ENCODE measurements around the gene RSBN1L. TPM values are rescaled to one million over a fixed set of nuclear protein-coding genes. Genes with fewer than 3 reads are reported as not detected.

Gene RSBN1L
- total RNA-seq, 1 experiment from 2014 or later, result 15.5 TPM

DNA sequence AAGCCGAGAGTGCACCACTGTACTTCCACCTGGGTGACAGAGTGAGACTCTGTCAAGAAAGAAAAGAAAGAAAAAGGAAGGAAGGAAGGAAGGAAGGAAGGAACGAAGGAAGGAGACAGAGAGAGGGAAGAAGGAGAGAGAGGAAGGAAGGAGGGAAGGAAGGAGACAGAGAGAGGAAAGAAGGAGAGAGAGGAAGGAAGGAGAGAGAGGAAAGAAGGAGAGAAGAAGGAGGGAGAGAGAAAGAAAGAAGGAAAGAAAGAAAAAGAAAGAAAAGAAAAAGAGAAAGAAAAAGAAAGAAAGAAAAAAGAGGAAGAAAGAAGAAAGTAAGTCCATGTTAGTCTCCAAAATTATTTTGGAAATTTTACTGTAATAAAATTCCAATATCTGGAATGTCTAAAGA lies 33.4 kb upstream of the RSBN1L start:
- no peaks in the 10 kb centered on the region for H4K20me1 ChIP-seq (ENCODE audit: insufficient read depth)
- POLR2A ChIA-PET, result no interaction called here
- H3K4me2 ChIP-seq (ENCODE audit: low read length), result no peak overlapping the region
- H3K9ac ChIP-seq (ENCODE audit: low read length), result no peak overlapping the region
- ATAC-seq (no peak), DNase-seq (ENCODE audit: low read depth, low spot score) (no peak)
- RAD21 ChIA-PET (ENCODE audit: low non-redundant PET in 1 of 2, low total read pairs in 2 of 2, uncharacterized antibody in 2 of 2, unreplicated experiment in 2 of 2), result no interaction called here
- intact Hi-C loops (cut with micrococcal nuclease), result no loop called here
- BruUV-seq (replicated peaks), result no TSS peak
- no peaks in the 10 kb centered on the region for H3K79me2 ChIP-seq (ENCODE audit: insufficient read depth, low read length)
- no peak overlapping the region for H3K4me3 ChIP-seq (replicated peaks in 1 of 2; ENCODE audit: low read depth in 1 of 2, low read length in 2 of 2)
- CTCF ChIA-PET, result no interaction called here
- H3K9me3 ChIP-seq (ENCODE audit: control insufficient read depth in 1 of 2, insufficient read depth in 1 of 2, low read depth in 1 of 2, low read length in 2 of 2), result no peaks in the 10 kb centered on the region
- H3K27ac ChIP-seq (ENCODE audit: low read depth, low read length), result no peak overlapping the region
- TF ChIP-seq, protein P1, sequence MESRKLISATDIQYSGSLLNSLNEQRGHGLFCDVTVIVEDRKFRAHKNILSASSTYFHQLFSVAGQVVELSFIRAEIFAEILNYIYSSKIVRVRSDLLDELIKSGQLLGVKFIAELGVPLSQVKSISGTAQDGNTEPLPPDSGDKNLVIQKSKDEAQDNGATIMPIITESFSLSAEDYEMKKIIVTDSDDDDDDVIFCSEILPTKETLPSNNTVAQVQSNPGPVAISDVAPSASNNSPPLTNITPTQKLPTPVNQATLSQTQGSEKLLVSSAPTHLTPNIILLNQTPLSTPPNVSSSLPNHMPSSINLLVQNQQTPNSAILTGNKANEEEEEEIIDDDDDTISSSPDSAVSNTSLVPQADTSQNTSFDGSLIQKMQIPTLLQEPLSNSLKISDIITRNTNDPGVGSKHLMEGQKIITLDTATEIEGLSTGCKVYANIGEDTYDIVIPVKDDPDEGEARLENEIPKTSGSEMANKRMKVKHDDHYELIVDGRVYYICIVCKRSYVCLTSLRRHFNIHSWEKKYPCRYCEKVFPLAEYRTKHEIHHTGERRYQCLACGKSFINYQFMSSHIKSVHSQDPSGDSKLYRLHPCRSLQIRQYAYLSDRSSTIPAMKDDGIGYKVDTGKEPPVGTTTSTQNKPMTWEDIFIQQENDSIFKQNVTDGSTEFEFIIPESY (IDR thresholded peaks at IDR 0.05; ENCODE audit: extremely low read depth, insufficient replicate concordance, low read length), result no peak
- TF ChIP-seq SIN3A (IDR thresholded peaks at IDR 0.05; ENCODE audit: low read depth) (no peak), RAD21 (IDR thresholded peaks at IDR 0.05; ENCODE audit: low read depth) (no peak), ELF1 (IDR thresholded peaks at IDR 0.05; ENCODE audit: borderline replicate concordance, low read depth) (no peak), CBX3 (IDR thresholded peaks at IDR 0.05; ENCODE audit: low read depth) (no peak), TCF7L2 (IDR thresholded peaks at IDR 0.05; ENCODE audit: borderline replicate concordance, extremely low read depth, insufficient read depth, insufficient read length) (no peak), SP1 (IDR thresholded peaks at IDR 0.05; ENCODE audit: low read depth) (no peak), YY1 (IDR thresholded peaks at IDR 0.05; ENCODE audit: extremely low read depth, insufficient replicate concordance, low read depth, low read length) (no peak), EZH2phosphoT487 (IDR thresholded peaks at IDR 0.05; ENCODE audit: borderline replicate concordance) (no peak), CEBPB (IDR thresholded peaks at IDR 0.05; ENCODE audit: low read depth) (no peak), ZFX (IDR thresholded peaks at IDR 0.05) (no peak), JUND (IDR thresholded peaks at IDR 0.05) (no peak)
- TF ChIP-seq, protein P2, sequence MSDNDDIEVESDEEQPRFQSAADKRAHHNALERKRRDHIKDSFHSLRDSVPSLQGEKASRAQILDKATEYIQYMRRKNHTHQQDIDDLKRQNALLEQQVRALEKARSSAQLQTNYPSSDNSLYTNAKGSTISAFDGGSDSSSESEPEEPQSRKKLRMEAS (IDR thresholded peaks at IDR 0.05), result no peak
- H2AFZ ChIP-seq (ENCODE audit: low read depth, low read length, poor library complexity, severe bottlenecking), result no peak overlapping the region
- H3K9me2 ChIP-seq (ENCODE audit: insufficient read depth), result no peaks in the 10 kb centered on the region
- no peaks in the 10 kb centered on the region for H3K4me1 ChIP-seq (ENCODE audit: control insufficient read depth in 1 of 2, insufficient read depth in 2 of 2, low read length in 2 of 2)
- H3K27me3 ChIP-seq (ENCODE audit: insufficient read depth, low read length), result no peaks in the 10 kb centered on the region
- peaks cover 0 to 2% of the 10 kb centered on the region in 2 experiments; a peak in 1 of 4 replicates for H3K36me3 ChIP-seq (ENCODE audit: control insufficient read depth in 1 of 2, insufficient read depth in 2 of 2, low read length in 2 of 2)

Measured in HCT116 (cell line).